Activated CD4-positive, alpha-beta memory T cell treated with anti-CD3 and anti-CD28 coated beads, Interleukin-2, amount 10 ng/mL, durations not matched to agents 7 days and 5 days (primary cell): ENCODE results near the gene GOLT1B. TPM values are rescaled to one million over a fixed set of nuclear protein-coding genes. Genes with fewer than 3 reads are reported as not detected.
A peak's percentile ranks its signal among the peaks of the same experiment; 100 is the strongest.

ENCODE experiments used
- CTCF ChIA-PET: fragments of 350-600 bp; sonication (Branson Sonifier 250); formaldehyde crosslinking; loops from one replicate; lab custom pipeline; 2021; ENCODE audit warnings: antibody characterized with exemption, inconsistent platforms; lab: Charles Lee
- POLR2A ChIA-PET: fragments of 350-600 bp; sonication (Branson Sonifier 250); formaldehyde crosslinking; loops from one replicate; lab custom pipeline; 2021; ENCODE audit warnings: antibody characterized with exemption; lab: Charles Lee
- DNase-seq: peaks from one replicate; pipeline ENCODE4 v3.0.0-alpha.2; 2020
- H3K27ac Mint-ChIP-seq: one replicate; pipeline ENCODE4 v1.8.0; 2021; ENCODE audit warnings: mild to moderate bottlenecking, mixed read lengths
- H3K27me3 Mint-ChIP-seq: one replicate; pipeline ENCODE4 v1.8.0; 2021; ENCODE audit warnings: mixed read lengths
- H3K36me3 Mint-ChIP-seq: one replicate; pipeline ENCODE4 v1.8.0; 2021; ENCODE audit warnings: low read depth, mixed read lengths
- H3K4me1 Mint-ChIP-seq: one replicate; pipeline ENCODE4 v1.8.0; 2021; ENCODE audit warnings: mixed read lengths
- H3K4me3 Mint-ChIP-seq: one replicate; pipeline ENCODE4 v1.8.0; 2021; ENCODE audit warnings: mild to moderate bottlenecking, mixed read lengths
- H3K9me3 Mint-ChIP-seq: one replicate; pipeline ENCODE4 v1.8.0; 2021; ENCODE audit warnings: mixed read lengths
- total RNA-seq, 2 experiments: library from RNA; stranded (reverse); gene quantifications; one replicate each; pipeline ENCODE4 v1.2.3, GENCODE V29; 2021

Gene GOLT1B
- total RNA-seq, 2 experiments from 2014 or later = 44.1 to 57.5 TPM

GRCh38 chr12:21526721-21527345 is 25.2 kb downstream of the GOLT1B start:
- Mint-ChIP-seq H3K4me3 (peak overlapping the region; percentile 70), H3K9me3 (peaks cover 3% of the 10 kb centered on the region), H3K4me1 (peaks cover 10% of the 10 kb centered on the region), H3K27ac (no peak overlapping the region), H3K36me3 (no peaks in the 10 kb centered on the region), H3K27me3 (peaks cover 21% of the 10 kb centered on the region)
- ChIA-PET POLR2A (interaction anchor here (0.8 to 3.7 kb wide), 6 partner anchors 9 to 130 kb away, joined by 3 to 26 read pairs (median 4); partner anchors contain the start of genes GOLT1B, LDHB and RECQL), CTCF (interaction anchor here (1.0 to 1.8 kb wide), 3 partner anchors 141 to 278 kb away, joined by 3 to 7 read pairs (median 3); no protein-coding TSS in a partner anchor)
- DNase-seq = no peak

- Mint-ChIP-seq H3K4me3 (peak overlapping the region; percentile 70), H3K27ac (no peak overlapping the region), H3K4me1 (peaks cover 10% of the 10 kb centered on the region), H3K27me3 (peaks cover 21% of the 10 kb centered on the region), H3K9me3 (peaks cover 3% of the 10 kb centered on the region), H3K36me3 (no peaks in the 10 kb centered on the region)
- POLR2A ChIA-PET = interaction anchor here (0.7 to 3.7 kb wide), 8 partner anchors 9 to 129 kb away, joined by 3 to 26 read pairs (median 3); partner anchors contain the start of genes GOLT1B, LDHB, PYROXD1 and RECQL
- peak; percentile 72 for DNase-seq
- CTCF ChIA-PET = interaction anchor here (1.0 to 1.8 kb wide), 3 partner anchors 140 to 279 kb away, joined by 3 to 7 read pairs (median 3); no protein-coding TSS in a partner anchor
These were observed 26.0 kb downstream of the GOLT1B start for GRCh38 chr12:21527451-21528180.

- H3K27me3 Mint-ChIP-seq = peaks cover 21% of the 10 kb centered on the region
- peaks cover 10% of the 10 kb centered on the region for H3K4me1 Mint-ChIP-seq
- H3K36me3 Mint-ChIP-seq = no peaks in the 10 kb centered on the region
- DNase-seq = no peak
- peaks cover 3% of the 10 kb centered on the region for H3K9me3 Mint-ChIP-seq
- H3K4me3 Mint-ChIP-seq = no peak overlapping the region
- H3K27ac Mint-ChIP-seq = no peak overlapping the region
- CTCF ChIA-PET = no interaction called here
- POLR2A ChIA-PET = interaction anchor here (3.0 to 3.7 kb wide), 2 partner anchors 19 to 27 kb away, joined by 15 to 26 read pairs; partner anchors contain the start of genes GOLT1B and RECQL
These were observed 27.4 kb downstream of the GOLT1B start for GRCh38 chr12:21528953-21529352.

GRCh38 chr12:21529456-21529855 is 27.9 kb downstream of the GOLT1B start:
- H3K4me3 Mint-ChIP-seq = no peak overlapping the region
- no peak for DNase-seq
- ChIA-PET CTCF (no interaction called here), POLR2A (no interaction called here)
- H3K4me1 Mint-ChIP-seq = peaks cover 10% of the 10 kb centered on the region
- no peak overlapping the region for H3K27ac Mint-ChIP-seq
- H3K27me3 Mint-ChIP-seq = peaks cover 21% of the 10 kb centered on the region
- no peaks in the 10 kb centered on the region for H3K36me3 Mint-ChIP-seq
- no peaks in the 10 kb centered on the region for H3K9me3 Mint-ChIP-seq

DNA sequence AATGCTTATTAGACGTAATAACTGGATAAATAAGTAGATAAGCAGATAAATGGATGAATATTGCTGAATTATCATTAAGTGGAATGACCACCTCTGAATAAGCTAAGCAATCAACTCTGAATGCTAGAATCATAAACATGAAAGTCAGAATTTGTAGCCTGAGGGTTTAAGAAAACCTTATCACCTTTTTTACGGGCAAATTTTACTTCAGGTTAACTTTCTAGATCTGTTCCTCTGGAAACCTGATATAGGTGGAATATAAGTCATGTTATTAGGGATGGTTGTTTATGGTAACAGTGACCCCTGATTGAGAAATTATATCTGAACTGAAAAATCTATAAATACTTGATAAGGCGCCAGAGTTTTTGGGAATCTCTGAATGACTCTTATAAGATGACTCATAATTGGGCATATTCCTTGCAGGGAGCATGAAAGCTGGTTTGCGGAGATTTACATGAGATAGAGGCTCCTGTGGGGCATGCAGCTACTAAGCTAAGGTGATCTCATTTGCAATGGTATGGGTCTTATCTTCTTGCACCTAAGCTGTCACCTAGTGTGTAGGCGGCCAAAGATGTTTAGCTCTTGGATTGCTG is 36.6 kb downstream of the GOLT1B start:
- DNase-seq = no peak
- POLR2A ChIA-PET = no interaction called here
- H3K27ac Mint-ChIP-seq = no peak overlapping the region

DNA sequence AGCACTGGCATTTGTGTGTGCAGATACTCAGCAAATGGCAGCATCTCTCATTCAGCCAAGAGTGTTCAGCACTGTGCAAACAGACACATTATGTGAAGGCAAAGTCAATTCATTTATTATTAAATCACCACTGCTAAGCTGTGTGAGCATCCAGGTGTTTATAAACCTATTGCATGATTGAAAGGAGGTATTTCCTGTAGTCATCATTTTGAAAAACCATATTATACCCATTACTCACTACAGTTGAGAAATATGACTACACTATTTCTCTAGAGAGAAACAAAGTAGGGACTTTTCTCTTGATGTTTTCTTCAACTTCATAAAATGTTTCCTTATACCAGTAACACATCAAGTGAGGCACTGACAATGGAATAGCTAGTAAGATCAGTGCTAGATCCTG is 38.2 kb downstream of the GOLT1B start:
- no peaks in the 10 kb centered on the region for H3K36me3 Mint-ChIP-seq
- POLR2A ChIA-PET = no interaction called here
- no peaks in the 10 kb centered on the region for H3K27me3 Mint-ChIP-seq
- no peaks in the 10 kb centered on the region for H3K9me3 Mint-ChIP-seq
- no peak for DNase-seq
- H3K4me1 Mint-ChIP-seq = peaks cover 2% of the 10 kb centered on the region
- CTCF ChIA-PET = no interaction called here
- H3K4me3 Mint-ChIP-seq = no peak overlapping the region
- H3K27ac Mint-ChIP-seq = no peak overlapping the region

More for the DNA sequence above, 36.6 kb downstream of the GOLT1B start:
- Mint-ChIP-seq H3K36me3 (no peaks in the 10 kb centered on the region), H3K9me3 (no peaks in the 10 kb centered on the region), H3K4me3 (no peak overlapping the region), H3K27me3 (no peaks in the 10 kb centered on the region), H3K4me1 (peaks cover 2% of the 10 kb centered on the region)
- CTCF ChIA-PET = no interaction called here

- ChIA-PET CTCF (no interaction called here), POLR2A (interaction anchor here (0.7 to 1.2 kb wide), 2 partner anchors 41 to 125 kb away, joined by 3 to 5 read pairs; partner anchors contain the start of genes GOLT1B and RECQL)
- Mint-ChIP-seq H3K27ac (no peak overlapping the region), H3K36me3 (no peaks in the 10 kb centered on the region), H3K27me3 (no peaks in the 10 kb centered on the region), H3K4me3 (no peak overlapping the region), H3K9me3 (no peaks in the 10 kb centered on the region), H3K4me1 (peaks cover 2% of the 10 kb centered on the region)
- DNase-seq = no peak
These were observed 40.2 kb downstream of the GOLT1B start for GRCh38 chr12:21541773-21542172.

- Mint-ChIP-seq H3K36me3 (no peaks in the 10 kb centered on the region), H3K4me1 (peaks cover 2% of the 10 kb centered on the region), H3K9me3 (no peaks in the 10 kb centered on the region), H3K4me3 (no peak overlapping the region), H3K27me3 (no peaks in the 10 kb centered on the region), H3K27ac (no peak overlapping the region)
- POLR2A ChIA-PET = interaction anchor here (0.7 to 1.2 kb wide), 2 partner anchors 41 to 125 kb away, joined by 3 to 5 read pairs; partner anchors contain the start of genes GOLT1B and RECQL
- no peak for DNase-seq
- CTCF ChIA-PET = no interaction called here
These were observed 40.8 kb downstream of the GOLT1B start for GRCh38 chr12:21542403-21542802.

GRCh38 chr12:21543151-21543550 is 41.6 kb downstream of the GOLT1B start:
- DNase-seq = no peak
- H3K27me3 Mint-ChIP-seq = no peaks in the 10 kb centered on the region
- H3K9me3 Mint-ChIP-seq = no peaks in the 10 kb centered on the region
- H3K4me3 Mint-ChIP-seq = no peak overlapping the region
- H3K27ac Mint-ChIP-seq = no peak overlapping the region
- ChIA-PET CTCF (no interaction called here), POLR2A (no interaction called here)
- H3K36me3 Mint-ChIP-seq = no peaks in the 10 kb centered on the region
- peaks cover 2% of the 10 kb centered on the region for H3K4me1 Mint-ChIP-seq

- Mint-ChIP-seq H3K36me3 (no peaks in the 10 kb centered on the region), H3K9me3 (no peaks in the 10 kb centered on the region), H3K4me1 (no peaks in the 10 kb centered on the region), H3K4me3 (no peak overlapping the region), H3K27ac (no peak overlapping the region), H3K27me3 (no peaks in the 10 kb centered on the region)
- POLR2A ChIA-PET = no interaction called here
- CTCF ChIA-PET = no interaction called here
- no peak for DNase-seq
These were observed 44.0 kb downstream of the GOLT1B start for GRCh38 chr12:21545557-21545956.

GRCh38 chr12:21546716-21547115 is 45.1 kb downstream of the GOLT1B start:
- ChIA-PET CTCF (no interaction called here), POLR2A (no interaction called here)
- no peaks in the 10 kb centered on the region for H3K9me3 Mint-ChIP-seq
- no peak for DNase-seq
- H3K27ac Mint-ChIP-seq = no peak overlapping the region
- no peaks in the 10 kb centered on the region for H3K27me3 Mint-ChIP-seq
- no peaks in the 10 kb centered on the region for H3K4me1 Mint-ChIP-seq
- no peak overlapping the region for H3K4me3 Mint-ChIP-seq
- H3K36me3 Mint-ChIP-seq = no peaks in the 10 kb centered on the region

GRCh38 chr12:21547437-21547836 is 45.8 kb downstream of the GOLT1B start:
- DNase-seq = no peak
- CTCF ChIA-PET = no interaction called here
- H3K4me1 Mint-ChIP-seq = no peaks in the 10 kb centered on the region

More at GRCh38 chr12:21547437-21547836, 45.8 kb downstream of the GOLT1B start:
- H3K36me3 Mint-ChIP-seq = no peaks in the 10 kb centered on the region
- H3K27me3 Mint-ChIP-seq = no peaks in the 10 kb centered on the region
- POLR2A ChIA-PET = no interaction called here
- H3K27ac Mint-ChIP-seq = no peak overlapping the region
- no peaks in the 10 kb centered on the region for H3K9me3 Mint-ChIP-seq
- H3K4me3 Mint-ChIP-seq = no peak overlapping the region
